ENCODE results near the gene CT47C1.

The CT47C1 gene

GRCh38 chrX:119095936-119096335 lies 23.1 kb downstream of the CT47C1 start:
- Histone ChIP-seq H3K36me3 (ENCODE audit: insufficient read depth) (no peaks in the 10 kb centered on the region), H4K20me1 (ENCODE audit: insufficient read depth) (no peaks in the 10 kb centered on the region), H3K27ac (no peak overlapping the region), H3K4me1 (ENCODE audit: low read depth, poor library complexity, severe bottlenecking) (no peaks in the 10 kb centered on the region), H3K4me2 (no peak overlapping the region), H3K9ac (no peak overlapping the region), H3K27me3 (ENCODE audit: insufficient read depth, low read depth) (no peaks in the 10 kb centered on the region), H3K79me2 (ENCODE audit: insufficient read depth, low read depth) (no peaks in the 10 kb centered on the region), H3K4me3 (IDR thresholded peaks at IDR 0.05; ENCODE audit: insufficient read depth, low read depth, low read length) (no peak overlapping the region), H2AFZ (ENCODE audit: low read depth) (no peak overlapping the region)
- TF ChIP-seq, protein P1, sequence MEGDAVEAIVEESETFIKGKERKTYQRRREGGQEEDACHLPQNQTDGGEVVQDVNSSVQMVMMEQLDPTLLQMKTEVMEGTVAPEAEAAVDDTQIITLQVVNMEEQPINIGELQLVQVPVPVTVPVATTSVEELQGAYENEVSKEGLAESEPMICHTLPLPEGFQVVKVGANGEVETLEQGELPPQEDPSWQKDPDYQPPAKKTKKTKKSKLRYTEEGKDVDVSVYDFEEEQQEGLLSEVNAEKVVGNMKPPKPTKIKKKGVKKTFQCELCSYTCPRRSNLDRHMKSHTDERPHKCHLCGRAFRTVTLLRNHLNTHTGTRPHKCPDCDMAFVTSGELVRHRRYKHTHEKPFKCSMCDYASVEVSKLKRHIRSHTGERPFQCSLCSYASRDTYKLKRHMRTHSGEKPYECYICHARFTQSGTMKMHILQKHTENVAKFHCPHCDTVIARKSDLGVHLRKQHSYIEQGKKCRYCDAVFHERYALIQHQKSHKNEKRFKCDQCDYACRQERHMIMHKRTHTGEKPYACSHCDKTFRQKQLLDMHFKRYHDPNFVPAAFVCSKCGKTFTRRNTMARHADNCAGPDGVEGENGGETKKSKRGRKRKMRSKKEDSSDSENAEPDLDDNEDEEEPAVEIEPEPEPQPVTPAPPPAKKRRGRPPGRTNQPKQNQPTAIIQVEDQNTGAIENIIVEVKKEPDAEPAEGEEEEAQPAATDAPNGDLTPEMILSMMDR (conservative IDR thresholded peaks at IDR 0.05; ENCODE audit: low read depth, low read length): no peak

- no peak overlapping the region for H3K27ac ChIP-seq
- no peak overlapping the region for H3K9ac ChIP-seq
- H3K27me3 ChIP-seq (ENCODE audit: insufficient read depth, low read depth): no peaks in the 10 kb centered on the region
- no peak overlapping the region for H3K4me3 ChIP-seq (IDR thresholded peaks at IDR 0.05; ENCODE audit: insufficient read depth, low read depth, low read length)
- H2AFZ ChIP-seq (ENCODE audit: low read depth): no peak overlapping the region
- H3K4me2 ChIP-seq: no peak overlapping the region
- H4K20me1 ChIP-seq (ENCODE audit: insufficient read depth): no peaks in the 10 kb centered on the region
- no peaks in the 10 kb centered on the region for H3K79me2 ChIP-seq (ENCODE audit: insufficient read depth, low read depth)
- H3K4me1 ChIP-seq (ENCODE audit: low read depth, poor library complexity, severe bottlenecking): no peaks in the 10 kb centered on the region
- TF ChIP-seq, protein P1 (conservative IDR thresholded peaks at IDR 0.05; ENCODE audit: low read depth, low read length): no peak
- H3K36me3 ChIP-seq (ENCODE audit: insufficient read depth): no peaks in the 10 kb centered on the region
Measured at GRCh38 chrX:119101168-119101567, 28.4 kb downstream of the CT47C1 start.

- H3K9ac ChIP-seq: no peak overlapping the region
- no peaks in the 10 kb centered on the region for H4K20me1 ChIP-seq (ENCODE audit: insufficient read depth)
- H3K4me1 ChIP-seq (ENCODE audit: low read depth, poor library complexity, severe bottlenecking): no peaks in the 10 kb centered on the region
- no peaks in the 10 kb centered on the region for H3K27me3 ChIP-seq (ENCODE audit: insufficient read depth, low read depth)
- H2AFZ ChIP-seq (ENCODE audit: low read depth): no peak overlapping the region
- no peak overlapping the region for H3K4me3 ChIP-seq (IDR thresholded peaks at IDR 0.05; ENCODE audit: insufficient read depth, low read depth, low read length)
- H3K4me2 ChIP-seq: no peak overlapping the region
- no peaks in the 10 kb centered on the region for H3K79me2 ChIP-seq (ENCODE audit: insufficient read depth, low read depth)
- no peaks in the 10 kb centered on the region for H3K36me3 ChIP-seq (ENCODE audit: insufficient read depth)
- H3K27ac ChIP-seq: no peak overlapping the region
- TF ChIP-seq, protein P1 (conservative IDR thresholded peaks at IDR 0.05; ENCODE audit: low read depth, low read length): no peak
Measured at GRCh38 chrX:119105826-119106225, 33.0 kb downstream of the CT47C1 start.

GRCh38 chrX:119107206-119107605 lies 34.4 kb downstream of the CT47C1 start:
- Histone ChIP-seq H2AFZ (ENCODE audit: low read depth) (no peak overlapping the region), H3K27ac (no peak overlapping the region), H3K36me3 (ENCODE audit: insufficient read depth) (no peaks in the 10 kb centered on the region), H3K4me2 (no peak overlapping the region), H3K9ac (no peak overlapping the region), H3K79me2 (ENCODE audit: insufficient read depth, low read depth) (no peaks in the 10 kb centered on the region), H4K20me1 (ENCODE audit: insufficient read depth) (no peaks in the 10 kb centered on the region), H3K4me3 (IDR thresholded peaks at IDR 0.05; ENCODE audit: insufficient read depth, low read depth, low read length) (no peak overlapping the region), H3K4me1 (ENCODE audit: low read depth, poor library complexity, severe bottlenecking) (no peaks in the 10 kb centered on the region), H3K27me3 (ENCODE audit: insufficient read depth, low read depth) (no peaks in the 10 kb centered on the region)
- TF ChIP-seq, protein P1 (conservative IDR thresholded peaks at IDR 0.05; ENCODE audit: low read depth, low read length): no peak

All from KMS-11 (cell line).